Hepatic stellate cell (primary cell): ENCODE results near the gene PACS2.

Experiments used
- DNase-seq: peaks from one replicate; pipeline ENCODE4 v3.0.0; 2011; ENCODE audit warnings: low spot score

Gene PACS2

GRCh38 chr14:105411017-105411941 lies 96.7 kb downstream of the PACS2 start:
- DNase-seq, result peak; percentile 92

DNA sequence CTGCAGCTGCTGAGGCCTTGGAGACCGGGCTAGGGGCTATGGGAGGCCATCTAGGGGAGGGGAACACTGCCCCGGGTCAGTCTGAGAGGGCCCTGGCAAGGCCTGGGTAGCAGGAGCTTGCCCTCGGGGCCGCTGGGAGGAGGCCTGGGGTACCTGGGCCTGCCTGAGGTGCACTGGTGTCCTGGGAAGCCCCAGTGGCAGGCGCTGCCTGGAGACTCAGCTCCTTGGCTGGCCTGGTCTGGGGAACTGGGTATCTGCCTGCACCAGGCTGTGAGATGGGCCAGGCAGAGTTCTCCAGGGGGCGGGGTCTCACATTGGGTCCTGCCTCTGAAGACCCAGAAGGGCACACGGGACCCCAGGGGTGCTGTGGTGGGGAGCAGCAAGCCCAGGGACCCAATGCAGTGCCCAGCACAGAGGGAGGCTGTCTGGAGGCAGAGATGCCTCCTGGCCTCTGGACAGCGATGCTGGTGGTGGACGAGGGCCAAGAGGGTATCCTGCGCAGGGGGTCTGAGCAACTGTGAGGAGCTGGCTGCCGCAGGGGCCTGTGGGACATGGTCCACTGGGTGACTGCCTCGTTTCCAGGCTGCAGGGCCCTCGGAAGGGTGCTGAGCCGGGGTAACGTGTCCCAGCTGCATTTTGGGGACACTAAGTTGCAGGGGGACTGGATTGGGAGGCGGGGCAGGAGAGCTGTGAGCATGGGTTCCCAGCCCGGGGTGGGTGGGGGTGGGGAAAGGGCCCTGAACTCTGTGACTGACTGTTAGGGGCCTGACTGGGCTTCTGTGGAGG lies 97.6 kb downstream of the PACS2 start:
- DNase-seq, result no peak

GRCh38 chr14:105412771-105413543 lies 98.4 kb downstream of the PACS2 start:
- no peak for DNase-seq

DNA sequence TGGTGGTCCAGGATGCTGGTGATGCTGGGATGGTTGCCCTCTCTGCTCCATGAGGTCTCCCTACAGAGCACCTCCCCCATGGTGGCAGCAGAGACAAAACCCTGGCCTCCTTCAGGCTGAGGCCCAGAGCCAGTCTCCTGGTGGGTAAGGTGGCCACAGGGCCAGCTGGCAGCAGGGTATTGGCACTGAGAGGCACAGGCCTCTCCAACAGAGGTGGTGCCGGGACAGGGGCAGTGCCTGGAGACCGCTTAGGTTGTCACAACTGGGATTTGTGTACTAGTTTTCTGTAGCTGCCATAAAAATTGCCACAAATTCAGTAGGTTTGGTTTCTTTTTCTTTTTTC lies 99.0 kb downstream of the PACS2 start:
- no peak for DNase-seq

DNA sequence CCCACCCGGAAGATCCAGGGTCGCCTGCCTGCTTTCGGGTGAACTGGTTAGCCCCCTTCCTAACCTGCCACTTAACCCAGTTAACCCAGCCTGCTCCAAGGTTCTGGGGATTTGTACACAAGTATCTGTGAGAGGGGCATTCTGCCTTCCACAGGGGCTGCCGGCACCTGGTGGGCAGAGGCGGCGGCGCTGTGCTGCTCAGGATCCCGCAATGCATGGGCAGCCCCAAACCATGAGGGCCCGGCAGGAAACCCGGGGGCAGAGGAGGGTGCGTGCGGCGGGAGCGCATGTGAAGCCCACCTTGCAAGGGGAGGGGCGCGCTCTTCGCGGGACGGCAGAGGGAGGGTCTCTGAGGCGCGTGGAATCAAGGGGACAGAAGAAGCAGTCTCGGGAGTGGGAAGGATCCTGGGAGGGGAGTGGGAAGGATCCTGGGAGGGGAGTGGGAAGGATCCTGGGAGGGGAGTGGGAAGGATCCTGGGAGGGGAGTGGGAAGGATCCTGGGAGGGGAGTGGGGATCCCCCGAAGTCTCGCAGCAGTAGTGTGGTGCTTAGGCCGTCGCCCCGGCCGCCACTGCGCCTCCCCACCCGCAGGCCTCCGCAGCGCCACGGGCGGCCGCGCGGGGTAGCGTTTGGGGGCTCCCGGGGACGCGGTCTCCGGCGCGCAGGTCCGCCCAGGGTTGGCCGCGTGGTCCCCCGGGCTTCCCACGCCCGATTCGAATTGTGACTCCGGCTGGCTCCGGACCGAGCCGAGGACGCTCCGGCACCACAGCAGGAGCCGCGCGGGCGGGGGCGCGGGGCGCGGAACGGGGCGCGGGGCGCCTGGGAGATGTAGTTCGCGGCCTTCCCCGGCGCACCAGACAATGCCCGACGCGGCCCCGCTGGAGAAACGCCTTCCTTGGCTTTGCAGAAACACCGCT lies 100.2 kb downstream of the PACS2 start:
- DNase-seq, result peak; percentile 90

GRCh38 chr14:105415481-105416428 lies 101.2 kb downstream of the PACS2 start:
- DNase-seq, result no peak

- DNase-seq, result no peak
Observed at GRCh38 chr14:105416671-105417070, 102.1 kb downstream of the PACS2 start.

DNA sequence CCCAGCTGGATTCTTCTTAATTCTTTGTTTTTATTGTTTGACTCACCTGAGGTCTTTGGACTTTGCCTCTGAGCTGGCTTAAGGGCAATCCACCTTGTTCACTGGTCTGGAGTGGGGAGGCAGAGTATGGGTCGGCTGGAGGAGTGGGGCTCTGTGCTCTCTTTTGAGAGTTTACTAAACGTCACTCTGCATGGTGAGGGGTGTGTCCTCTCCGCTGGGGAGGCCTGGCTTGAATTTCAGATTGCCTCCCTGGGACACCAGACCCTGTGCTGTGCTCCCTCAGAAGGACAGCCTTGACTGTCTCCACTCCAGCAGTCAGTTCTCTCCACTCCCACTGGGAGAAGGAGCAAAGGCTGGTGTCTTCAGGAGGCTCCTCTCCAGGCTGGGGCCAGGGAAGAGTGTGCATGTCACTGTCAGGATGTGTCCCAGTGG lies 103.2 kb downstream of the PACS2 start:
- no peak for DNase-seq

- DNase-seq, result no peak
Observed at GRCh38 chr14:105418269-105419194, 104.0 kb downstream of the PACS2 start.

- DNase-seq, result peak; percentile 66
Observed at GRCh38 chr14:105419195-105420091, 104.9 kb downstream of the PACS2 start, which contains the start of gene MTA1. MTA1 (plus strand) TSS chr14:105419827; CDS start chr14:105420036, 209 bp downstream.

DNA sequence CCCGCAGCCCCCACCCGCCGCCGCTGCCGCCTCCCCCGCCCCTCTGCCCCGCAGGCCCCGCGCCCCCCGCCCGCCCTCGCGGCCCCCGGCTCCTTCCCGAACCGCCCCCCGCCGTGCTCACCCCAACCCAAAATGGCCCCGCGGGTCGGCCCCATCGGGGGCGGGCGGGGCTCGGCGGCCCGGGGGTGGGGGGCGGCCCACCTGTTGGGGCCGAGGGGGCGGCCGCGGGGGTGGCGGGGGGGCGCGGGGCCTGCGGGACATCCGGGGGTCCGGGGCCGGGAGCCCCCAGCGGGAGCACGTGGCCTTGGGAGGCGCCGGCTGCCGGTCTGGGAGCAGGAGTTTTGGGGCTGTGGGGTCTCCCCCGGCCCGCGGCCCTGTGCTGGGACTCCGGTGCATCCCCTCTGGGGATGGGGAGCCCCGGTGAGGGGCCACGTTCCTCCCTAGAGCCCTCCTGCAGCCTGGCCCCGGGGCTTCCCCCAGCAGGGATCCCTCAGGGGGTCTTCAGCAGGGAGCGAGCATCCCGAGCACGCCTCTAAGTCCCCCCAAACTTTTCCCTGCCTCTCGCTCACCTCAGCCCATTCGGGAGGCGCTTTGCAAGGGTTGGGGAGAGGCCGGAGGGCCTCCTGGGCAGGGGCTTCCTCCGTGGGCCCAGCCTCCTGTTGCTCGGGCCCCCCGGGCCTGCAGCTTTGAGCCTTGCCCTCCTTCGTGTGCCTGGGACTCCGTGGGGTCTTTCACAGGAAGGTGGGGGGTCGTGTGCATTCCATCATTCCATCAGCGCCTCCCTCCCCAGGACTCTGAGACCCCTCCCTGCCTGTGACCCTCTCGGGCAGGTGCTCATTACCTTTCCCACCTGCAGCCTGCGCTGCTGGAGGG lies 105.8 kb downstream of the PACS2 start:
- no peak for DNase-seq

DNA sequence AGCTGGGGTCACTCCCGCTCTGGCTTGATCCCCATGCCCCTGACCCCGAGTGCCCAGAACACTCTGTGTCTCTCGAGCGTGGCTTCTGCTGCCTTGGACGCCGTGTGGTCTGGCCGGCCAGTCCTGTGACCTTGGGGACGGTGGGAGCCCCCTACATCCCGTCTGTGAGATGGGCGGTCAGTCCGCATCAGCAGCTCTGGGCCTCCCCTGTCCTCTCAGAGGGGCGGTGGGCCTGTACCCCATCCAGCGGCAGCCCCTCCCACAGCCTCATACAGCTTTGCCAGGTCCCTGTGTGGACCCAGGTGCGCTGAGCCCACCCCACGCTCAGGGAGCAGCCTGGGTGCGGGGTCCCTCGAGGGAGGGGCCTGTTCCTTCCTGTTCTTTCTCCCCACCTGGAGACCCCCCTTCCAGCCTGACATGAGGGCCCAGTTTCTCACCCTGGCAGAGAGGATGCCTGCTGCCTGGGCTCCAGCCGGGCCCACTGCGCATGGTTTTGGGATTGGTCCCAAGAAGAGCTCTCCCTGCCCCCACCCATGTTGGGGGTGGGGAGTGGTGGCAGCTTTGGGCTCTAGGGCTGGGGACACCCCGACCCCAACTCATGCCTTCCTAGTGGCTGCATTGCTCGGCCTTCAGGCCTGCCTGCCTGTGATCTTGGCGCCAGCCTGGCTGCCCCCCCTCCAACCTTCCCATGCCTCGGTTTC lies 106.6 kb downstream of the PACS2 start:
- no peak for DNase-seq

DNA sequence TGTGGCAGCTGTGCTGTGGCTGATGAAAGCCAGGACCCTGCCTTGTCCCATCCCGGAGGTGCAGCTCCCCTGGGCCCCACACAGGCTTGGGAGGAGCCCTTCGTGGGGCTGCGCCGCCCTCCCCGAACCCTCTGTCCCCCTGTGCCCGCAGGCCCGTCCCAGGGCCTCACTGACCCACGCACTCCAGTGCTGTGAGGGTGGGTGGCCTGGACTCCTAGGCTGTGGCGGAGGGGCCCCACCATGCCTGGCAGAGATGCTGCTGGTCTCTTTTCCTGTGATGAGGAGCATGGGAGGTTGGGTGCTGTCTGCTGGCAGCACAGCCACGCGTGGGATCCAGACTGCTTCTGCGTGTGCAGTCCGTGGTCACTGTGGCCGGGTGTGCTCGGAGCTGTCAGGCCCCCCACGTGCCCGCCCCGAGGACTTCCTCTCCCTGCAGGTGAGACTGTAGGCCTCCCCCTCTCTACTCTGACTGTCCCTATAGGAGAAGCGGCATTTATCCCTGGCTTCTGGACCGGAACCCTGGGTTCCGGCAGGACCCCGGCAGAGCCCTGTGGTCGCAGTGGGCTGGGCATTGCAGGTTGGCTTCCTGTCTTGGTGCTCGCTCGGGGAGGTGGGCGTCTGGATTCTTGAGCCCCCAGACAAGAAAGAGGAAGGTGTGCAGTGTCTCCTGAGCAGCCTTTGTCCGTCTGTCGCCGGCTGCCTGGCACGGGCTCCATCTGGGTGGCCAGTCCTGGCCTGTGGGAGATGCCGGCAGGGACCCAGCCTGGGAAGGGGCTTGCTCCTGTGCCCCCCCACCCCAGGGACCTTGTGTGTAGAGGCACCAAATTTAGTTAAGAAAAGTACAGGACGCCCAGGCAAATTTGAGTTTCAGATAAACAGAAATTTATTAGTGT lies 107.4 kb downstream of the PACS2 start:
- no peak for DNase-seq

DNA sequence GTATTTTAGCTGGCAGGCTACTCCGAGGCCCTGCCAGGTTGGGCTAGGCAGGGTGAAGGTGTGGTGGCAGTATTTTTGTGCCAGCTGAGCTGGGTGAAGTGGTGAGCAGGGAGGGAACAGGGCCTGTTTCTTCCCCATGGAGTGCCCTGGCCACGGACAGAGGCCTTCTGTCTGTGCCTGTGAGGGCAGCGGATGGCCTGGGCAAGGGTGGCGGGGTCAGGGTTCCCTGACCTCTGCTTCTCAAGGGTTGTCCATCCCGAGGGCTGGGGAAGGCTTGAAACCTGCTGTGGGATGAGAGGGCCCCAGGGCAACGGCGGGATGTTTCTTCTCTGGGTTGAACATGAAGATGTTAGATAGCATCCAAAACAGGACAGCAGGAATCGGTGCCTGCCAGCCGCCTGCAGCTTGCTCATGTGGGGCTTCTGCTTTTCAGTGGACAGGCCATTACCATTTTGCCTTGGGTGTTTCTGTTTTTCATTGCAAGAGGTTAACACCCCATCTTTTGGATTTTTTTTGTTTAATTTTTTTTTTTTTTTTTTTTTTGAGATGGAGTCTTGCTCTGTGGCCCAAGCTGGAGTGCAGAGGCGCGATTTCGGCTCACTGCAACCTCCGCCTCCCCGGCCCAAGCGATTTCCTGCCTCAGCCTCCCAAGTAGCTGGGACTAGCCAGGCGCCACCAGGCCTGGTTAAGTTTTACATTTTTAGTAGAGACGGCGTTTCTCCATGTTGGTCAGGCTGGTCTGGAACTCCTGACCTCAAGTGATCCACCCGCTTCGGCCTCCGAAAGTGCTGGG lies 108.3 kb downstream of the PACS2 start:
- no peak for DNase-seq
